DMS79 (cell line): ENCODE measurements around the gene OR4D11.
A peak's percentile ranks its signal among the peaks of the same experiment; 100 is the strongest.

ENCODE experiments used
- DNase-seq: peaks from one replicate; lab custom pipeline; 2025; lab: John Stamatoyannopoulos, UW

OR4D11 gene

DNA sequence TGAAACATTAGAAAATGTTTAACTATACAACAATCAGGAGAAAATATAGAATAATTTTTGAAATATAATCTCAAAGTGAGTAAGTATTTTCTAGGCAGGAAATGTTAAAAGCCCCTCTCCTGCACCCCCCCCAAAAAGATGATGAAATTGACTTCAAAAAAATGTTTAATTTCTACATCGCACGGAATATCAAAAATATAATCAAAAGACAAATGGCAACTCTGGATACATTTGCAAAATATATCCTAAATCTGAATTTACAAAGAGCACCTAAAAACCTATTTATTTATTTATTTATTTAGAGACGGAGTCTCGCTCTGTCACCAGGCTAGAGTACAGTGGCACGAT is 44.9 kb downstream of the OR4D11 start:
- no peak for DNase-seq

DNA sequence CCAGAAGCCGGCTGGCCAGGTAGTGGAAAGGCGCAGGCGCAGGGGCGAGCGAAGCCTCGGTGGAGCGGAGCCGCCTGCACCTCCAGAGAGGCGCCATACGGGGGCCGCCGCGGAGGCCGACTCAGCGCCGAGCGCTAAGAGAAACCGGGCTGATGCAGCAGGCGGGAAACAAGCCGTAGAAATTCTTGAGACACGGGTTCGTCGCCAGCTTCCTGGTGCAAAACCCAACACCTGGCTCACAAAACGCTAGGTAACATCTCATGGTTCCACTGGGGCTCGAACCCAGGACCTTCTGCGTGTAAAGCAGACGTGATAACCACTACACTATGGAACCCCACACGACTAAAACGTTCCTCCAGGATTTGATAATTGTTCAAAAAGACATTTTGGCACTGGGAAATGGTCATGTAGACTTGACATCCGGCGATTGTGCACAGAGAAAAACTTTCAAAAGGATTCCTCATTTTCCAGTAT is 47.0 kb downstream of the OR4D11 start:
- peak; percentile 86 for DNase-seq

DNA sequence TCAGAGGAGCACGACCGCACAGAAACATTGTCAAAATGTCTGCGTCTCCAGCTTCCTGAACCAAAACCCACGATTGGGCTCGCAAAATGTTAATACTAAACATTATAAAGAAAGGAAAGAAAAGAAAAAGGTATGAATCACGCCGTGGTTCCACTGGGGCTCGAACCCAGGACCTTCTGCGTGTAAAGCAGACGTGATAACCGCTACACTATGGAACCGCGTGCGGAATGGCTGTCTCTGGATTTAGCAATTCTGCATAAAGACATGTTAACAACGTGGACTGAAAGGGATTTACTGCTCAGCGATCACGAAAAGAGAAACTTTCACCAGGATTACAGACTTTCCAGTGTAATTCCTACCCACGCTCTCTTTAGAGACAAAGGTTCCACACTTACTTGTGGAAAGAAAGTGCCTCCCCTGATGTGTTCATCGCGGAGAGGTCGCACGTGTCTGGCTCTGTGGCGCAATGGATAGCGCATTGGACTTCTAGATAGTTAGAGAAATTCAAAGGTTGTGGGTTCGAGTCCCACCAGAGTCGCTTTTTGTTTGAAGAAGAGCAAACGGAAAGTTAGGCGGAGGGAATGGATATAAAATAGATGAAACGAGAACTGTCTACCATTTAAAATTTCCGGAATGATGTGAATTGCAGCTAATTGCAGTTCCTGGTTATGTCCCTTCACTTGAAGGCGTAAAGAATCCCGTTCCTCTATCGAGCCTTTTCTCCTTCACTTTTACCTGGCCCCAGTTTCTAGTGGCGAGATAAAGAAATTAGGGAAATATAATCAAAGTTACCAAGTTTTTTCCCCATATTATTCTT is 47.7 kb downstream of the OR4D11 start:
- DNase-seq = peak; percentile 71

DNA sequence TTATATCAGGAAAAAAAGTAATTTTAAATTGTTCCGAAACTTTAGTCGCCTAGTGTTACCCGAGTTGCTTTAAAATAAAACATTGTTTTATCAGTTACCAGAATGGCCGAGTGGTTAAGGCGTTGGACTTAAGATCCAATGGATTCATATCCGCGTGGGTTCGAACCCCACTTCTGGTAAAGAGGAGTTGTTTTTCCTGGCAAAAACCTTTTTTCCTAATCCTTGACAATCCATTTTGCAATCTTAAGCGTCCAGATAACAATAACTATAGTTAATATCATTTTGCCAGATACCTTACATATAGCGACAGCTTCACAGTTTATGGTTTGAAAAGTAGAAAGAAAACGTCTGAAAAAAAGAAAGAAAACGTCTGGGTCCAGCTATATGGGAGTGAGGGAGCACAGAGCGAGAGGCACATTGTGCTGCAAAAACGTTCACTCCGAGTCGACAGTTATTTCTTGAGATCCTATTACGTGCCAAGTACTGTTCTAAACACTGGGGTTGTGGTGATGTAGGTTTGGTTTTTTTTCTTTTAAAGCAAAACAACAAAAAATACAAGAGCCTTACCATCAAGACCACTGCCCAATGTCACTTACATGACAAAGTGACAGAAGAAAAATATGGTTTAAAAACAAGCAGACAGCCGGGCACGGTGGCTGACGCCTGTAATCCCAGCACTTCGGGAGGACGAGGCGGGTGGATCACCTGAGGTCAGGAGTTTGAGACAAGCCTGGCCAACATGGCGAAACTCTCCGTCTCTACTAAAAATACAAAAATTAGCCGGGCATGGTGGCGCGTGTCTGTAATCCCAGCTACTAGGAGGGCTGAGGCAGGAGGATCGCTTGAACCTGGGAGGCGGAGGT is 48.5 kb downstream of the OR4D11 start:
- no peak for DNase-seq

DNA sequence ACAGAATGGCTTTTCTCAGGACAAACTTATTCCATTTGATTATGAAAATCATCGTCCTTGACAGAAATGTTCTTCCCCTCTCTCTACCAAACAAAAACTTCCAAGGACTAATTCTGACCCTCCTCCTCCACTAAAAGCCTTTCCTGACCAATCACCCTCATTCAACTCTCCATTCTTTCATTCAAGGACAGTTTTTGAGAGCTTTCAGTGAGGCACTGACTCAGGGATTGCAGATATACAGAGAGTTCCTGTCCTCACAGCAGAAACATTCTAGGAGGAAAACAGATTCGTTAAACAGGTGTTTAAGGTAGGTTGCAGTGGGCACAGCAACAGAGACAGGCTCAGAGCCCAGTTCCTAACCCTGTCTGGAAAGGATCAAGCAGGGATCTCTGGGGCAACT is 49.5 kb downstream of the OR4D11 start:
- no peak for DNase-seq

DNA sequence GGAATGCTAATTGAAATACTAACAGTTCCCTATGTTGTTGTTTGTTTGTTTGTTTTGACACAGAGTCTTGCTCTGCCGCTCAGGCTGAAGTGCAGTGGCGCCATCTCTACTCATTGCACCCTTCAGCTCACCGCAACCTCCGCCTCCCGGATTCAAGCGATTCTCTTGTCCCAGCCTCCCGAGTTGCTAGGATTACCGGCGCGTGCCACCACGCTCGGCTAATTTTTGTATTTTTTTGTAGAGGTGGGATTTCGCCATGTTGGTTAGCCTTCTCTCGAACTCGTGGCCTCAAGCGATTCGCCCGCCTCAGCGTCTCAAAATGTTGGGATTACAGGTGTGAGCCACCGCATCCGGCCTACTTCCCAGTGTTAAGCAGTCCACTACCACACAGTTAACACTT is 49.9 kb downstream of the OR4D11 start:
- no peak for DNase-seq
